Neural progenitor cell (in vitro differentiated cells): ENCODE results near the gene OR2B2. TPM values are rescaled to one million over a fixed set of nuclear protein-coding genes. Genes with fewer than 3 reads are reported as not detected.

ENCODE experiments used
- DNase-seq: peaks from one replicate; pipeline ENCODE4 v3.0.0-alpha.2; 2016; ENCODE audit warnings: low spot score
- H2AFZ ChIP-seq: fragments of 200-600 bp; sonication (generic); replicated peaks from 2 replicates; pipeline ENCODE4 v1.6.1; 2016; ENCODE audit warnings: antibody characterized with exemption
- H3F3A ChIP-seq: fragments of 200-600 bp; sonication (generic); 2 replicates; pipeline ENCODE4 v1.6.1; 2016; ENCODE audit warnings: antibody characterized with exemption, low read depth
- H3K27ac ChIP-seq: fragments of 200-600 bp; sonication (generic); 2 replicates; pipeline ENCODE4 v1.5.1; 2016; ENCODE audit warnings: mild to moderate bottlenecking
- H3K27me3 ChIP-seq: fragments of 200-600 bp; sonication (generic); 2 replicates; pipeline ENCODE4 v1.6.1; 2016; ENCODE audit warnings: mild to moderate bottlenecking, moderate library complexity
- H3K36me3 ChIP-seq: fragments of 200-600 bp; sonication (generic); 2 replicates; pipeline ENCODE4 v1.5.1; 2016
- H3K4me1 ChIP-seq: fragments of 200-600 bp; sonication (generic); 2 replicates; pipeline ENCODE4 v1.6.1; 2016; ENCODE audit warnings: mixed run types
- H3K4me2 ChIP-seq: fragments of 200-600 bp; sonication (generic); 2 replicates; pipeline ENCODE4 v1.6.1; 2016
- H3K4me3 ChIP-seq: fragments of 200-600 bp; sonication (generic); 2 replicates; pipeline ENCODE4 v1.5.1; 2016
- H3K79me2 ChIP-seq: fragments of 200-600 bp; sonication (generic); 2 replicates; pipeline ENCODE4 v1.6.1; 2016; ENCODE audit warnings: low read depth
- H3K9ac ChIP-seq: fragments of 200-600 bp; sonication (generic); 2 replicates; pipeline ENCODE4 v1.6.1; 2016
- H3K9me3 ChIP-seq: fragments of 200-600 bp; sonication (generic); 2 replicates; pipeline ENCODE4 v1.5.1; 2016; ENCODE audit warnings: low read depth
- H4K20me1 ChIP-seq: fragments of 200-600 bp; sonication (generic); 2 replicates; pipeline ENCODE4 v1.6.1; 2016; ENCODE audit warnings: low read depth
- H3K27ac Mint-ChIP-seq: 3 replicates; pipeline ENCODE4 v1.8.0; 2021; ENCODE audit warnings: mixed read lengths
- H3K27me3 Mint-ChIP-seq: 2 replicates; pipeline ENCODE4 v1.8.0; 2022; ENCODE audit warnings: low read depth, mild to moderate bottlenecking, inconsistent platforms, moderate library complexity, mixed read lengths; ENCODE audit not compliant: insufficient read depth
- H3K36me3 Mint-ChIP-seq: 3 replicates; pipeline ENCODE4 v1.8.0; 2021; ENCODE audit warnings: mixed read lengths
- H3K4me1 Mint-ChIP-seq: 3 replicates; pipeline ENCODE4 v1.8.0; 2021; ENCODE audit warnings: mixed read lengths
- H3K4me3 Mint-ChIP-seq: 3 replicates; pipeline ENCODE4 v1.8.0; 2021; ENCODE audit warnings: mild to moderate bottlenecking, moderate library complexity, mixed read lengths
- H3K9me3 Mint-ChIP-seq: 3 replicates; pipeline ENCODE4 v1.8.0; 2020; ENCODE audit warnings: mixed read lengths
- EZH2 ChIP-seq: fragments of 200-600 bp; sonication (generic); IDR thresholded peaks from 2 replicates; pipeline ENCODE4 v1.6.1; 2017; ENCODE audit warnings: antibody characterized with exemption, mild to moderate bottlenecking, moderate library complexity
- EZH2phosphoT487 ChIP-seq: fragments of 200-600 bp; sonication (generic); IDR thresholded peaks from 2 replicates; pipeline ENCODE4 v1.6.1; 2017; ENCODE audit warnings: antibody characterized with exemption
- total RNA-seq: library from RNA; depleted of rRNA; stranded (reverse); fragments of >200 nt; gene quantifications from 2 replicates; pipeline ENCODE4 v1.2.3, GENCODE V29; 2015; ENCODE audit warnings: low replicate concordance
- TF ChIP-seq, protein P1 (sequence below): fragments of 200-600 bp; sonication (generic); IDR thresholded peaks from 2 replicates; pipeline ENCODE4 v1.5.1; 2017; ENCODE audit warnings: antibody characterized with exemption, mild to moderate bottlenecking

OR2B2 gene
- total RNA-seq, 1 donor from 2014 or later: not detected

- H3K4me3 ChIP-seq: peak overlapping the region; percentile 71
- H3K4me2 ChIP-seq: peak overlapping the region; percentile 96
Observed at GRCh38 chr6:27867945-27868300, 44.3 kb downstream of the OR2B2 start.

DNA sequence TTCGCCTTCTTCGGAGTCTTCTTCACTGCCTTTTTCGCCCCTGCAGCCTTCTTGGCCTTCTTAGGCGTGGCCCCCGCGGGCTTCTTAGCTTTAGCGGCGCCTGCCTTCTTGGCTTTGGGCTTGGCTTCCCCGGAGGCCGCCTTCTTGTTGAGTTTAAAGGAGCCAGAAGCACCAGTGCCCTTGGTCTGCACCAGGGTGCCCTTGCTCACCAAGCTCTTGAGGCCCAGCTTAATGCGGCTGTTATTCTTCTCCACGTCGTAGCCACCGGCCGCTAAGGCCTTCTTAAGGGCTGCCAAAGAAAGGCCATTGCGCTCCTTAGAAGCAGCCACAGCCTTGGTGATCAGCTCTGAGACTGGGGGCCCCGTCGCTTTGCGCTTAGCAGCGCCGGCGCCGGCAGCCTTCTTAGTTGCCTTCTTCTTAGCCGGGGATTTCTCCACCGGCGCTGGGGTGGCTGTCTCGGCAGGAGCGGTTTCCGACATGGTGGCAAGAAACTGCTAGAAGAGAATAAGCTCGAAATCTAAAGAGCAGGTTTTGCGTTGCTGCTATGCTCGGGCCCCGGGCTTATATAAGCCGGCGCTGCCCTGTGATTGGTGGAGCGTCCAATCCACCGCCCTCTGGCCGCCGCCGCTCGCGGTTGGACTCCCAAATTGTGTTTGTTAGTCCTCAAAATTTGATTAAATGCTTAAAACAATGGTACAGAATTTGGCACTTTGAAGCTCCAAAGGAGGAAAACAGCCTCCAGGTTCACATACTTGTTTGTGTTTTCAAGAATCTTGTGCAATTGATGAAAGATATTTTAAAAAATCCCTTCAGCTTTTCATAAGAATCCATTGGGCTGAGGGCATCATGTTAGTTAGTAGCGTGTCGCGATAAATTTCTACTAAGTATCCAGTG, 44.9 kb downstream of the OR2B2 start:
- TF ChIP-seq EZH2 (no peak), EZH2phosphoT487 (no peak)
- TF ChIP-seq, protein P1, sequence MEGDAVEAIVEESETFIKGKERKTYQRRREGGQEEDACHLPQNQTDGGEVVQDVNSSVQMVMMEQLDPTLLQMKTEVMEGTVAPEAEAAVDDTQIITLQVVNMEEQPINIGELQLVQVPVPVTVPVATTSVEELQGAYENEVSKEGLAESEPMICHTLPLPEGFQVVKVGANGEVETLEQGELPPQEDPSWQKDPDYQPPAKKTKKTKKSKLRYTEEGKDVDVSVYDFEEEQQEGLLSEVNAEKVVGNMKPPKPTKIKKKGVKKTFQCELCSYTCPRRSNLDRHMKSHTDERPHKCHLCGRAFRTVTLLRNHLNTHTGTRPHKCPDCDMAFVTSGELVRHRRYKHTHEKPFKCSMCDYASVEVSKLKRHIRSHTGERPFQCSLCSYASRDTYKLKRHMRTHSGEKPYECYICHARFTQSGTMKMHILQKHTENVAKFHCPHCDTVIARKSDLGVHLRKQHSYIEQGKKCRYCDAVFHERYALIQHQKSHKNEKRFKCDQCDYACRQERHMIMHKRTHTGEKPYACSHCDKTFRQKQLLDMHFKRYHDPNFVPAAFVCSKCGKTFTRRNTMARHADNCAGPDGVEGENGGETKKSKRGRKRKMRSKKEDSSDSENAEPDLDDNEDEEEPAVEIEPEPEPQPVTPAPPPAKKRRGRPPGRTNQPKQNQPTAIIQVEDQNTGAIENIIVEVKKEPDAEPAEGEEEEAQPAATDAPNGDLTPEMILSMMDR: no peak
- no peaks in the 10 kb centered on the region for H3K27me3 ChIP-seq
- no peaks in the 10 kb centered on the region for H3K36me3 ChIP-seq
- peak overlapping the region; percentile 83 for H3K27ac ChIP-seq
- peak overlapping the region; percentile 45 for H2AFZ ChIP-seq
- no peaks in the 10 kb centered on the region for H3K9me3 ChIP-seq
- Mint-ChIP-seq H3K27ac (peak overlapping the region; percentile 95), H3K9me3 (peaks cover 18% of the 10 kb centered on the region), H3K4me1 (peaks cover 34% of the 10 kb centered on the region), H3K4me3 (peak overlapping the region; percentile 97), H3K36me3 (peaks cover 6% of the 10 kb centered on the region), H3K27me3 (peaks cover 20% of the 10 kb centered on the region)
- peak overlapping the region; percentile 67 for H3K9ac ChIP-seq
- no peaks in the 10 kb centered on the region for H3K79me2 ChIP-seq
- peak; percentile 84 for DNase-seq
- H3K4me1 ChIP-seq: peaks cover 9% of the 10 kb centered on the region
- H3K4me2 ChIP-seq: peak overlapping the region; percentile 96
- peaks cover 7% of the 10 kb centered on the region for H4K20me1 ChIP-seq
- H3K4me3 ChIP-seq: peak overlapping the region; percentile 71
- peaks cover 52% of the 10 kb centered on the region for H3F3A ChIP-seq

More at GRCh38 chr6:27867945-27868300, 44.3 kb downstream of the OR2B2 start:
- Histone ChIP-seq H3K27me3 (no peaks in the 10 kb centered on the region), H3K27ac (peak overlapping the region; percentile 83), H3K79me2 (no peaks in the 10 kb centered on the region), H3F3A (peaks cover 58% of the 10 kb centered on the region), H3K4me1 (peaks cover 9% of the 10 kb centered on the region), H3K9me3 (no peaks in the 10 kb centered on the region), H2AFZ (peak overlapping the region; percentile 45), H3K36me3 (no peaks in the 10 kb centered on the region), H3K9ac (no peak overlapping the region), H4K20me1 (peaks cover 7% of the 10 kb centered on the region)
- Mint-ChIP-seq H3K36me3 (peaks cover 6% of the 10 kb centered on the region), H3K27me3 (peaks cover 20% of the 10 kb centered on the region), H3K4me1 (peaks cover 35% of the 10 kb centered on the region), H3K4me3 (peak overlapping the region; percentile 97), H3K9me3 (peaks cover 21% of the 10 kb centered on the region), H3K27ac (peak overlapping the region; percentile 95)
- TF ChIP-seq, protein P1: no peak
- TF ChIP-seq EZH2 (no peak), EZH2phosphoT487 (no peak)
- no peak for DNase-seq

DNA sequence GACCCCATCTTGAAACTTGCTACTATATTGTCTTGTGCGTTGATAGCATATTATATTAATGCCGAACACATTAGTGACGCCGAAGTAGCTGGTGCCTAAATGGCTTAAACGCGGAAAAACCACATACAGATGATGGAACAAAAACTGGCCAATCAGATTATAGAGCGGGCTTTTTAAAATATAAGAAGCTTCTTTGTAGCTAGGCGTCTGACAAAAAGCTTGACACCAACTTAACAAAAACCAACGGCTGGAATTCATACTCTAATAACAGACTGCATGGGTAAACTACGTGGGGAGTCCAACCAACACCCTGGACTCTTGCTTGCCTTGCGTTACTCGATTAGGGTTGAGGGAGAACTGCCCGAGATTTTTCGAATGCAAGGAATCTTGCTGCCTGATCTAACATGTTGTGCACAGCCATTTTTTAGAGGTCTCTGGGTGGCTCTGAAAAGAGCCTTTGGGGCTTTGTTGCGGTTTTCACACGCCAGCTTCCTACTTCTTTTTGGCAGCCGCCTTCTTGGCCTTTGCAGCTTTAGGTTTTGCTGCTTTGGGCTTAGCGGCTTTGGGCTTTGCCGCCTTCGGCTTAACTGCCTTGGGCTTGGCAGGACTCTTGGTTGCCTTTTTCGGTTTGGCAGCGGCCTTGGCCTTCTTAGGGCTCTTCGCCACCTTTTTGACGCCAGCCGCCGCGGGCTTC, 45.7 kb downstream of the OR2B2 start:
- H3K27ac ChIP-seq: peak overlapping the region; percentile 83
- H3K9me3 ChIP-seq: no peaks in the 10 kb centered on the region
- Mint-ChIP-seq H3K4me3 (peak overlapping the region; percentile 97), H3K36me3 (peaks cover 6% of the 10 kb centered on the region), H3K27me3 (peaks cover 17% of the 10 kb centered on the region), H3K4me1 (peaks cover 29% of the 10 kb centered on the region), H3K9me3 (peaks cover 19% of the 10 kb centered on the region), H3K27ac (peak overlapping the region; percentile 97)
- no peaks in the 10 kb centered on the region for H3K79me2 ChIP-seq
- H3F3A ChIP-seq: peaks cover 46% of the 10 kb centered on the region
- H3K4me1 ChIP-seq: peaks cover 9% of the 10 kb centered on the region
- peak; percentile 60 for DNase-seq
- H4K20me1 ChIP-seq: peaks cover 7% of the 10 kb centered on the region
- H2AFZ ChIP-seq: no peak overlapping the region
- peak overlapping the region; percentile 67 for H3K9ac ChIP-seq
- no peak for TF ChIP-seq EZH2phosphoT487
- no peaks in the 10 kb centered on the region for H3K36me3 ChIP-seq
- peak overlapping the region; percentile 96 for H3K4me2 ChIP-seq
- H3K4me3 ChIP-seq: peak overlapping the region; percentile 71
- no peaks in the 10 kb centered on the region for H3K27me3 ChIP-seq
